Vagina (tissue), 2 donors: ENCODE results near the gene STXBP1.

ENCODE experiments used
- POLR2A ChIP-seq, 2 donors: fragments of 450-650 bp; IDR thresholded peaks; one replicate each; pipeline ENCODE4 v1.6.1; 2017; ENCODE audit warnings: antibody characterized with exemption in 2 of 2, mild to moderate bottlenecking in 2 of 2, moderate library complexity in 2 of 2
- POLR2AphosphoS5 ChIP-seq, 2 donors: sonication (generic); formaldehyde crosslinking; IDR thresholded peaks; one replicate each; pipeline ENCODE4 v1.9.0; 2017; ENCODE audit warnings: antibody characterized with exemption in 2 of 2, mild to moderate bottlenecking in 2 of 2, low read depth in 1 of 2; ENCODE audit not compliant: insufficient read depth in 1 of 2
- TF ChIP-seq, protein P1 (sequence below), 3 experiments: fragments of 450-650 bp in 2 of 3; fragments of 200-600 bp in 1 of 3; sonication (generic) in 1 of 3; IDR thresholded peaks; one replicate each; pipeline ENCODE4 v1.5.1; 2017 to 2019; ENCODE audit warnings: antibody characterized with exemption in 3 of 3, mild to moderate bottlenecking in 2 of 3, moderate library complexity in 2 of 3

DNA sequence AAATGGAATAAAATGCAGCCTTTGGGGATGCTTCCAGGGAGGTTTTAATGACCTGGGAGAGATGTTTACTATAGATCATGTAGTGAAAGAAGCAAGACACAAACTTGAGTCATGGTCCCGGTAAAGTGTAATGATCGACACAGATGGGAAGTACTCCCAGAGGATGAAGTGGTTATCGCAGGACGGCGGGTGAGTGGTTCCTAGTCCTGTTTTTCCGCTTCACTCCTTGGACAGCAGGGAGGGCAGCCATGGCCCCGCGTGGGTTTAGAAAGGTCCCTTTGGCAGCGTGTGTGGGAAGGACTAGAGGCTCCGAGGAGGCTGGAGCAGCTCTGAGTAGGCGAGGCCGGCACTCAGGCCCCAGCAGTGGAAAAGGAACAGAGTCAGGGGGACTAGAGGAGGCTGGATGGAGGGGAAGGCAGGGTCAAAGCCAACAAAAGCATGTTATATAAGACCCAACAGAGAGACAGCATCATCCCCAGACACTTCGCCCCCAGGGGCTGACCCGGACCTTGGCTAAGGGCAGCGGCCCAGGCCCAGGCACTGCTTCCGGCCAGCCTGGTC is 49.2 kb upstream of the STXBP1 start:
- no peak for TF ChIP-seq POLR2A (IDR thresholded peaks at IDR 0.05)
- TF ChIP-seq, protein P1, sequence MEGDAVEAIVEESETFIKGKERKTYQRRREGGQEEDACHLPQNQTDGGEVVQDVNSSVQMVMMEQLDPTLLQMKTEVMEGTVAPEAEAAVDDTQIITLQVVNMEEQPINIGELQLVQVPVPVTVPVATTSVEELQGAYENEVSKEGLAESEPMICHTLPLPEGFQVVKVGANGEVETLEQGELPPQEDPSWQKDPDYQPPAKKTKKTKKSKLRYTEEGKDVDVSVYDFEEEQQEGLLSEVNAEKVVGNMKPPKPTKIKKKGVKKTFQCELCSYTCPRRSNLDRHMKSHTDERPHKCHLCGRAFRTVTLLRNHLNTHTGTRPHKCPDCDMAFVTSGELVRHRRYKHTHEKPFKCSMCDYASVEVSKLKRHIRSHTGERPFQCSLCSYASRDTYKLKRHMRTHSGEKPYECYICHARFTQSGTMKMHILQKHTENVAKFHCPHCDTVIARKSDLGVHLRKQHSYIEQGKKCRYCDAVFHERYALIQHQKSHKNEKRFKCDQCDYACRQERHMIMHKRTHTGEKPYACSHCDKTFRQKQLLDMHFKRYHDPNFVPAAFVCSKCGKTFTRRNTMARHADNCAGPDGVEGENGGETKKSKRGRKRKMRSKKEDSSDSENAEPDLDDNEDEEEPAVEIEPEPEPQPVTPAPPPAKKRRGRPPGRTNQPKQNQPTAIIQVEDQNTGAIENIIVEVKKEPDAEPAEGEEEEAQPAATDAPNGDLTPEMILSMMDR (IDR thresholded peaks at IDR 0.05): peak in 1 of 3 experiments; percentile 9
- peak in 1 of 2 donors; percentile 52 for TF ChIP-seq POLR2AphosphoS5 (IDR thresholded peaks at IDR 0.05; ENCODE audit: insufficient read depth in 1 of 2, low read depth in 1 of 2)
